HEK293T (cell line): Measurements from ENCODE around the gene PRR33.

Experiments
- ARNT ChIP-seq: fragments of 450-650 bp; IDR thresholded peaks from 2 replicates; pipeline ENCODE4 v1.6.1; 2017; ENCODE audit warnings: mild to moderate bottlenecking
- BHLHE40 ChIP-seq: fragments of 450-650 bp; IDR thresholded peaks from 2 replicates; pipeline ENCODE4 v1.6.1; 2016; ENCODE audit warnings: mild to moderate bottlenecking, moderate library complexity, borderline replicate concordance
- CTBP1 ChIP-seq: fragments of 450-650 bp; IDR thresholded peaks from 2 replicates; pipeline ENCODE4 v1.6.1; 2016; ENCODE audit warnings: borderline replicate concordance
- ELF4 ChIP-seq: fragments of 450-650 bp; IDR thresholded peaks from 2 replicates; pipeline ENCODE4 v1.6.1; 2017; ENCODE audit warnings: antibody characterized with exemption
- FOXK2 ChIP-seq: fragments of 450-650 bp; IDR thresholded peaks from 2 replicates; pipeline ENCODE4 v1.6.1; 2016; ENCODE audit warnings: mild to moderate bottlenecking
- FOXM1 ChIP-seq: fragments of 450-650 bp; IDR thresholded peaks from 2 replicates; pipeline ENCODE4 v1.6.1; 2017; ENCODE audit warnings: mild to moderate bottlenecking, borderline replicate concordance
- HDGF ChIP-seq: fragments of 450-650 bp; IDR thresholded peaks from 2 replicates; pipeline ENCODE4 v1.6.1; 2017; ENCODE audit warnings: antibody characterized with exemption, borderline replicate concordance
- LEF1 ChIP-seq: fragments of 450-650 bp; IDR thresholded peaks from 2 replicates; pipeline ENCODE4 v1.6.1; 2017; ENCODE audit warnings: mild to moderate bottlenecking, borderline replicate concordance
- NFRKB ChIP-seq: fragments of 450-650 bp; IDR thresholded peaks from 2 replicates; pipeline ENCODE4 v1.6.1; 2016; ENCODE audit warnings: mild to moderate bottlenecking, moderate library complexity
- PKNOX1 ChIP-seq: fragments of 450-650 bp; IDR thresholded peaks from 2 replicates; pipeline ENCODE4 v1.6.1; 2016
- SP1 ChIP-seq: fragments of 450-650 bp; IDR thresholded peaks from 2 replicates; pipeline ENCODE4 v1.6.1; 2017
- SUZ12 ChIP-seq: fragments of 450-650 bp; IDR thresholded peaks from 2 replicates; pipeline ENCODE4 v1.6.1; 2016; ENCODE audit warnings: mild to moderate bottlenecking
- TARDBP ChIP-seq: fragments of 450-650 bp; IDR thresholded peaks from 2 replicates; pipeline ENCODE4 v1.6.1; 2016
- ZNF384 ChIP-seq: fragments of 450-650 bp; IDR thresholded peaks from 2 replicates; pipeline ENCODE4 v1.6.1; 2016

GRCh38 chr11:1860108-1860507, 31.6 kb downstream of the PRR33 start:
- TF ChIP-seq NFRKB (no peak), HDGF (no peak), SP1 (no peak), BHLHE40 (no peak), SUZ12 (no peak), FOXK2 (no peak), PKNOX1 (no peak), CTBP1 (no peak), TARDBP (no peak), ARNT (no peak), ELF4 (no peak), LEF1 (no peak), ZNF384 (no peak), FOXM1 (no peak)
